ENCODE data around the gene ZNF536. TPM values are rescaled to one million over a fixed set of nuclear protein-coding genes. Genes with fewer than 3 reads are reported as not detected.
"Not testable (repeated sequence)": the region's sequence is repeated elsewhere in the genome, so short reads cannot be mapped to it uniquely, and the experiment has no call there.

Gene ZNF536
- total and polyA plus RNA-seq, 9 of the 15 experiments (the other 6 are each of a cell fraction or from before 2014, with no cell fraction given), result not detected

DNA sequence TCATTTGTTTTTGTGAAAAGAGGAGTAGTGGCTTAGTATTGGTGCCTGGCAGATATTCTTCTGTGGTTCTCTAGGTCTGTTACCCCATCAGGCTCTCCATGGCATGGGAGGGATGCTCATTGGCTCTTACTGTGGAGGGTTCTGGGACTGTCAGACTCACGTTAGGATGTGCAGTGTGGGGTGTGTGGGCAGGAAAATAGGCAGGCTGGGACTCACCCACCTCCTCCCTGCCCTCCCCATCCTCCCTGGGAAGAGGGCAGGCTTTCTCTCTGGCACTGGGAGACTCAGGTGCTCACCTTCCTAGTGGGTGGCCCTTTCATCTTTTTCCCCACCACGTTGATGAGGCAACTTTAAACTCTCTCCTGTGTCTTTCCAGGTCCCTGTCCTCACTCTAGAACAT, 44.2 kb downstream of the ZNF536 start (continued):
- TF ChIP-seq, protein P1, sequence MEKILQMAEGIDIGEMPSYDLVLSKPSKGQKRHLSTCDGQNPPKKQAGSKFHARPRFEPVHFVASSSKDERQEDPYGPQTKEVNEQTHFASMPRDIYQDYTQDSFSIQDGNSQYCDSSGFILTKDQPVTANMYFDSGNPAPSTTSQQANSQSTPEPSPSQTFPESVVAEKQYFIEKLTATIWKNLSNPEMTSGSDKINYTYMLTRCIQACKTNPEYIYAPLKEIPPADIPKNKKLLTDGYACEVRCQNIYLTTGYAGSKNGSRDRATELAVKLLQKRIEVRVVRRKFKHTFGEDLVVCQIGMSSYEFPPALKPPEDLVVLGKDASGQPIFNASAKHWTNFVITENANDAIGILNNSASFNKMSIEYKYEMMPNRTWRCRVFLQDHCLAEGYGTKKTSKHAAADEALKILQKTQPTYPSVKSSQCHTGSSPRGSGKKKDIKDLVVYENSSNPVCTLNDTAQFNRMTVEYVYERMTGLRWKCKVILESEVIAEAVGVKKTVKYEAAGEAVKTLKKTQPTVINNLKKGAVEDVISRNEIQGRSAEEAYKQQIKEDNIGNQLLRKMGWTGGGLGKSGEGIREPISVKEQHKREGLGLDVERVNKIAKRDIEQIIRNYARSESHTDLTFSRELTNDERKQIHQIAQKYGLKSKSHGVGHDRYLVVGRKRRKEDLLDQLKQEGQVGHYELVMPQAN (IDR thresholded peaks at IDR 0.05; ENCODE audit: borderline replicate concordance), result no peak
- TF ChIP-seq ZNF431 (CRISPR knock-in tag; IDR thresholded peaks at IDR 0.05), result no peak
- TF ChIP-seq FOXA1 (IDR thresholded peaks at IDR 0.05; ENCODE audit: borderline replicate concordance), result no peak
- no peak for TF ChIP-seq FOSL1 (tag; conservative IDR thresholded peaks at IDR 0.05)
- TF ChIP-seq MAFK (IDR thresholded peaks at IDR 0.05; ENCODE audit: low read length), result no peak
- TF ChIP-seq NCOA4 (IDR thresholded peaks at IDR 0.05; ENCODE audit: partially characterized antibody), result no peak
- no peak for TF ChIP-seq ZNF699 (CRISPR knock-in tag; IDR thresholded peaks at IDR 0.05; ENCODE audit: insufficient replicate concordance)

DNA sequence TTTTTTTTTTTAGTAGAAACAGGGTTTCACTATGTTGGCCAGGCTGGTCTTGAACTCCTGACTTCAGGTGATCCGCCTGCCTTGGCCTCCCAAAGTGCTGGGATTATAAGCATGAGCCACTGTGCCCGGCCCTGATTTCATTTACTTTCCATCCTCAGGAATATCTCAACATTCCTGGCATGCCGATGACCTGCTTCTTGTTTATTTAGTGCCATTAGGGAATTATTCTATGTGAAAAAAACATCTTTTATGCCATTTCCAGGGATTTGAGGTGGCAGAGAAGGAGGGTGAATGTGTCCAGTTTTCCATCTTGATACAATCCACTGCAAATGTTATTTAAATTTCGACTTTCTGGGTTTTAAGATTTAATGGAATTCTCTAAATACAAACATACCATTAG, 45.0 kb downstream of the ZNF536 start:
- ATAC-seq; in situ Hi-C loops (cut with MboI); H3K36me3 ChIP-seq (ENCODE audit: control insufficient read depth, insufficient read depth, low read length); H3K4me1 ChIP-seq (replicated peaks in 1 of 2; ENCODE audit: control insufficient read depth in 2 of 2, insufficient read depth in 2 of 2, low read length in 2 of 2); H2AFZ ChIP-seq (ENCODE audit: low read depth, low read length); intact Hi-C loops (cut with micrococcal nuclease); FAIRE-seq; H3K4me2 ChIP-seq (ENCODE audit: insufficient read depth, low read length); DNase-seq (ENCODE audit: extremely low read depth in 1 of 4, low spot score in 3 of 4); H3K4me3 ChIP-seq; BruUV-seq (replicated peaks); H4K20me1 ChIP-seq (replicated peaks; ENCODE audit: control insufficient read depth, insufficient read depth, low read length); H3K9me3 ChIP-seq (replicated peaks; ENCODE audit: control insufficient read depth, insufficient read depth, low read depth, low read length); H3K27me3 ChIP-seq (ENCODE audit: control insufficient read depth in 2 of 2, insufficient read depth in 2 of 2, low read length in 2 of 2); H3K27ac ChIP-seq (ENCODE audit: extremely low read depth, low read depth, low read length); CTCF ChIA-PET (ENCODE audit: low intra/inter-chr PET ratio); POLR2A ChIA-PET; H3K9ac ChIP-seq (ENCODE audit: insufficient read depth in 1 of 2, low read depth in 2 of 2, low read length in 2 of 2); H3K9me1 ChIP-seq (ENCODE audit: control insufficient read depth, insufficient read depth, low read length); H3K79me2 ChIP-seq (ENCODE audit: control insufficient read depth, insufficient read depth, low read length): not testable (repeated sequence)
- 0% methylated on average over 4 of the region's 4 CpGs for WGBS (ENCODE audit: insufficient coverage, low coverage, missing lambda C conversion rate)
